WTC11 (cell line): ENCODE results near the gene IKZF2.

Experiments
- ATF2 ChIP-seq: sonication (generic); formaldehyde crosslinking; IDR thresholded peaks from 2 replicates; pipeline ENCODE4 v1.8.1; 2022; ENCODE audit warnings: low read depth, missing genetic modification reagents, borderline replicate concordance
- CTCF ChIP-seq: fragments of 200-600 bp; IDR thresholded peaks from 2 replicates; pipeline ENCODE4 v1.8.0; 2022; ENCODE audit warnings: antibody characterized with exemption
- SP1 ChIP-seq: sonication (generic); formaldehyde crosslinking; conservative IDR thresholded peaks from 2 replicates; pipeline ENCODE4 v1.8.1; 2022; ENCODE audit warnings: missing genetic modification reagents
- ZMAT4 ChIP-seq: fragments of 250-450 bp; sonication (Bioruptor Pico); IDR thresholded peaks from 2 replicates; pipeline ENCODE4 v1.9.0; 2021; ENCODE audit warnings: mild to moderate bottlenecking

GRCh38 chr2:213172641-213173040 lies 21.2 kb upstream of the IKZF2 start:
- TF ChIP-seq CTCF (no peak), ZMAT4 (CRISPR knock-in tag) (no peak), SP1 (no peak), ATF2 (CRISPR knock-in tag) (no peak)
